ENCODE results near the gene GALNT1. TPM values are rescaled to one million over a fixed set of nuclear protein-coding genes. Genes with fewer than 3 reads are reported as not detected.

Gene GALNT1
- total and polyA plus RNA-seq, 2 donors (not counting 1 experiment from before 2014, with no cell fraction given): 7.5 to 51.3 TPM

- H3K27ac ChIP-seq (ENCODE audit: low read length in 2 of 2): no peak overlapping the region
- no peak for DNase-seq
- peaks cover 10% of the 10 kb centered on the region for H3K9me3 Mint-ChIP-seq (ENCODE audit: insufficient read depth)
- no peak overlapping the region for H3K9ac ChIP-seq (ENCODE audit: low read length)
- H3K36me3 ChIP-seq (replicated peaks in 1 of 2; ENCODE audit: control extremely low read depth in 1 of 2, control insufficient read depth in 1 of 2, extremely low read depth in 1 of 2, insufficient read depth in 2 of 2, low read length in 1 of 2): no peaks in the 10 kb centered on the region
- peaks cover 12% of the 10 kb centered on the region for H3K79me2 ChIP-seq (ENCODE audit: control insufficient read depth, insufficient read depth, low read length)
- H3K27me3 Mint-ChIP-seq: no peaks in the 10 kb centered on the region
- peaks cover 3% of the 10 kb centered on the region for H3K4me1 Mint-ChIP-seq
- TF ChIP-seq EZH2 (IDR thresholded peaks at IDR 0.05; ENCODE audit: borderline replicate concordance, insufficient read depth, low read depth, low read length, poor library complexity, severe bottlenecking): no peak
- TF ChIP-seq, protein P1, sequence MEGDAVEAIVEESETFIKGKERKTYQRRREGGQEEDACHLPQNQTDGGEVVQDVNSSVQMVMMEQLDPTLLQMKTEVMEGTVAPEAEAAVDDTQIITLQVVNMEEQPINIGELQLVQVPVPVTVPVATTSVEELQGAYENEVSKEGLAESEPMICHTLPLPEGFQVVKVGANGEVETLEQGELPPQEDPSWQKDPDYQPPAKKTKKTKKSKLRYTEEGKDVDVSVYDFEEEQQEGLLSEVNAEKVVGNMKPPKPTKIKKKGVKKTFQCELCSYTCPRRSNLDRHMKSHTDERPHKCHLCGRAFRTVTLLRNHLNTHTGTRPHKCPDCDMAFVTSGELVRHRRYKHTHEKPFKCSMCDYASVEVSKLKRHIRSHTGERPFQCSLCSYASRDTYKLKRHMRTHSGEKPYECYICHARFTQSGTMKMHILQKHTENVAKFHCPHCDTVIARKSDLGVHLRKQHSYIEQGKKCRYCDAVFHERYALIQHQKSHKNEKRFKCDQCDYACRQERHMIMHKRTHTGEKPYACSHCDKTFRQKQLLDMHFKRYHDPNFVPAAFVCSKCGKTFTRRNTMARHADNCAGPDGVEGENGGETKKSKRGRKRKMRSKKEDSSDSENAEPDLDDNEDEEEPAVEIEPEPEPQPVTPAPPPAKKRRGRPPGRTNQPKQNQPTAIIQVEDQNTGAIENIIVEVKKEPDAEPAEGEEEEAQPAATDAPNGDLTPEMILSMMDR (IDR thresholded peaks at IDR 0.05): no peak
- CTCF ChIA-PET: no interaction called here
- no peak overlapping the region for H3K4me2 ChIP-seq (replicated peaks; ENCODE audit: low read depth, low read length, poor library complexity, severe bottlenecking)
- H3K4me1 ChIP-seq (ENCODE audit: control insufficient read depth in 2 of 2, insufficient read depth in 2 of 2, low read length in 2 of 2): no peaks in the 10 kb centered on the region
- no peak overlapping the region for H3K4me3 ChIP-seq (ENCODE audit: control extremely low read depth in 1 of 5, extremely low read depth in 1 of 5, insufficient read depth in 1 of 5, low read depth in 2 of 5, low read length in 4 of 5)
- intact Hi-C loops (cut with micrococcal nuclease): no loop called here
- no peaks in the 10 kb centered on the region for H3K27me3 ChIP-seq (replicated peaks in 1 of 4; ENCODE audit: control extremely low read depth in 1 of 4, control insufficient read depth in 3 of 4, insufficient read depth in 4 of 4, low read length in 3 of 4)
- POLR2A ChIA-PET: no interaction called here
- no peak overlapping the region for H3K4me3 Mint-ChIP-seq
- H4K20me1 ChIP-seq (ENCODE audit: control insufficient read depth, insufficient read depth, low read length, poor library complexity, severe bottlenecking): no peaks in the 10 kb centered on the region
- peaks cover 0 to 4% (median 0%) of the 10 kb centered on the region in 3 donors for H3K9me3 ChIP-seq (ENCODE audit: control extremely low read depth in 1 of 3, control insufficient read depth in 2 of 3, insufficient read depth in 1 of 3, low read length in 2 of 3)
- 100% methylated on average over 1 of the region's 5 CpGs for WGBS (ENCODE audit: insufficient coverage)
- ATAC-seq (ENCODE audit: low read depth): no peak
- no peak overlapping the region for H2AFZ ChIP-seq (ENCODE audit: insufficient read depth, low read depth, low read length, poor library complexity, severe bottlenecking)
- H3K27ac Mint-ChIP-seq: no peak overlapping the region
These were observed 52.8 kb downstream of the GALNT1 start for GRCh38 chr18:35634323-35634722.

GRCh38 chr18:35635170-35635569 lies 53.6 kb downstream of the GALNT1 start:
- POLR2A ChIA-PET: no interaction called here
- no CpG with 5 or more reads among the region's 1 CpG for WGBS (ENCODE audit: insufficient coverage)
- H3K27ac Mint-ChIP-seq: no peak overlapping the region
- no peaks in the 10 kb centered on the region for H3K27me3 Mint-ChIP-seq
- peaks cover 10% of the 10 kb centered on the region for H3K9me3 Mint-ChIP-seq (ENCODE audit: insufficient read depth)
- Histone ChIP-seq H3K9me3 (ENCODE audit: control extremely low read depth in 1 of 3, control insufficient read depth in 2 of 3, insufficient read depth in 1 of 3, low read length in 2 of 3) (peaks cover 0 to 4% (median 0%) of the 10 kb centered on the region in 3 donors), H3K79me2 (ENCODE audit: control insufficient read depth, insufficient read depth, low read length) (peaks cover 12% of the 10 kb centered on the region), H3K27ac (ENCODE audit: low read length in 2 of 2) (no peak overlapping the region), H4K20me1 (ENCODE audit: control insufficient read depth, insufficient read depth, low read length, poor library complexity, severe bottlenecking) (no peaks in the 10 kb centered on the region), H3K27me3 (replicated peaks in 1 of 4; ENCODE audit: control extremely low read depth in 1 of 4, control insufficient read depth in 3 of 4, insufficient read depth in 4 of 4, low read length in 3 of 4) (no peaks in the 10 kb centered on the region), H2AFZ (ENCODE audit: insufficient read depth, low read depth, low read length, poor library complexity, severe bottlenecking) (no peak overlapping the region), H3K4me2 (replicated peaks; ENCODE audit: low read depth, low read length, poor library complexity, severe bottlenecking) (no peak overlapping the region), H3K36me3 (replicated peaks in 1 of 2; ENCODE audit: control extremely low read depth in 1 of 2, control insufficient read depth in 1 of 2, extremely low read depth in 1 of 2, insufficient read depth in 2 of 2, low read length in 1 of 2) (no peaks in the 10 kb centered on the region), H3K4me3 (ENCODE audit: control extremely low read depth in 1 of 5, extremely low read depth in 1 of 5, insufficient read depth in 1 of 5, low read depth in 2 of 5, low read length in 4 of 5) (no peak overlapping the region), H3K9ac (ENCODE audit: low read length) (no peak overlapping the region), H3K4me1 (ENCODE audit: control insufficient read depth in 2 of 2, insufficient read depth in 2 of 2, low read length in 2 of 2) (no peaks in the 10 kb centered on the region)
- intact Hi-C loops (cut with micrococcal nuclease): no loop called here
- ATAC-seq (ENCODE audit: low read depth) (no peak), DNase-seq (no peak)
- H3K4me3 Mint-ChIP-seq: no peak overlapping the region
- peaks cover 3% of the 10 kb centered on the region for H3K4me1 Mint-ChIP-seq
- TF ChIP-seq, protein P1 (IDR thresholded peaks at IDR 0.05): no peak
- no peak for TF ChIP-seq EZH2 (IDR thresholded peaks at IDR 0.05; ENCODE audit: borderline replicate concordance, insufficient read depth, low read depth, low read length, poor library complexity, severe bottlenecking)
- CTCF ChIA-PET: no interaction called here
